ENCODE data around the gene C3orf49. TPM values are rescaled to one million over a fixed set of nuclear protein-coding genes. Genes with fewer than 3 reads are reported as not detected.

C3orf49 gene
- total RNA-seq, 1 experiment from 2014 or later, result not detected

DNA sequence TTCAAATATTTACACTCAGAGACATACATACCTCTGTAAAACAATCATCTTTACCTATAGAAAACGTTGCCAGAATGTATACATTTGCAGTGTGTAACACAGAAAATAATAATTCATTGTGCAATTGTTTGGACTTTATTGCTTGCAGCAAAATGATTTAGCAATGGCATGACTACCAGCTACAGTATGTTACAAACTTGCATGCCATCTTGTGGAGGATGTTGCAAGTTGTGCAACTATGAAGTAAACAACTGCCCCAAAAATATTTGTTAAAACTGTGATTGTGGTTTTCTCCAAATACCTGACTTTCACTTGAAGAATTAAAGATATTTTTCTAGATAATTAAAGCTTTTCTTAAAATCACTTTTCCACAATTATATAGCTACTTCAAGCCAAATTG lies 27.1 kb upstream of the C3orf49 start (continued):
- TF ChIP-seq MAX (IDR thresholded peaks at IDR 0.05) (no peak), SRF (IDR thresholded peaks at IDR 0.05; ENCODE audit: low read depth) (no peak), CBX3 (IDR thresholded peaks at IDR 0.05; ENCODE audit: low read depth) (no peak), ELF1 (IDR thresholded peaks at IDR 0.05; ENCODE audit: borderline replicate concordance, low read depth) (no peak)

GRCh38 chr3:63795438-63795837 lies 23.7 kb upstream of the C3orf49 start:
- ATAC-seq, result no peak

GRCh38 chr3:63798544-63798943 lies 20.6 kb upstream of the C3orf49 start:
- no peak overlapping the region for H3K4me3 ChIP-seq (replicated peaks in 1 of 2; ENCODE audit: low read depth in 1 of 2, low read length in 2 of 2)

More at GRCh38 chr3:63795438-63795837, 23.7 kb upstream of the C3orf49 start:
- ChIA-PET CTCF (no interaction called here), POLR2A (no interaction called here), RAD21 (ENCODE audit: low non-redundant PET in 1 of 2, low total read pairs in 2 of 2, uncharacterized antibody in 2 of 2, unreplicated experiment in 2 of 2) (no interaction called here)
- Histone ChIP-seq H3K79me2 (ENCODE audit: insufficient read depth, low read length) (no peaks in the 10 kb centered on the region), H4K20me1 (ENCODE audit: insufficient read depth) (no peaks in the 10 kb centered on the region), H3K9me3 (ENCODE audit: control insufficient read depth in 1 of 2, insufficient read depth in 1 of 2, low read depth in 1 of 2, low read length in 2 of 2) (no peaks in the 10 kb centered on the region), H3K36me3 (ENCODE audit: control insufficient read depth in 1 of 2, insufficient read depth in 2 of 2, low read length in 2 of 2) (no peaks in the 10 kb centered on the region), H3K9me2 (ENCODE audit: insufficient read depth) (no peaks in the 10 kb centered on the region), H3K9ac (ENCODE audit: low read length) (no peak overlapping the region), H3K27me3 (ENCODE audit: insufficient read depth, low read length) (peaks cover 7% of the 10 kb centered on the region; the same call in 1 of the 2 replicates), H3K27ac (ENCODE audit: low read depth, low read length) (no peak overlapping the region), H3K4me1 (ENCODE audit: control insufficient read depth in 1 of 2, insufficient read depth in 2 of 2, low read length in 2 of 2) (no peaks in the 10 kb centered on the region), H2AFZ (ENCODE audit: low read depth, low read length, poor library complexity, severe bottlenecking) (no peak overlapping the region), H3K4me2 (ENCODE audit: low read length) (no peak overlapping the region), H3K4me3 (replicated peaks in 1 of 2; ENCODE audit: low read depth in 1 of 2, low read length in 2 of 2) (no peak overlapping the region)
- TF ChIP-seq ZNF274 (IDR thresholded peaks at IDR 0.05; ENCODE audit: low read depth, low read length) (no peak), EGR1 (IDR thresholded peaks at IDR 0.05; ENCODE audit: low read depth) (no peak), JUND (IDR thresholded peaks at IDR 0.05) (no peak), ZFX (IDR thresholded peaks at IDR 0.05) (no peak), YY1 (IDR thresholded peaks at IDR 0.05; ENCODE audit: extremely low read depth, insufficient replicate concordance, low read depth, low read length) (no peak)
- no TSS peak for BruUV-seq (replicated peaks)
- DNase-seq (ENCODE audit: low read depth, low spot score), result no peak
- intact Hi-C loops (cut with micrococcal nuclease), result no loop called here

More at GRCh38 chr3:63798544-63798943, 20.6 kb upstream of the C3orf49 start:
- no peaks in the 10 kb centered on the region for H3K4me1 ChIP-seq (ENCODE audit: control insufficient read depth in 1 of 2, insufficient read depth in 2 of 2, low read length in 2 of 2)
- no peak overlapping the region for H2AFZ ChIP-seq (ENCODE audit: low read depth, low read length, poor library complexity, severe bottlenecking)
- no peak overlapping the region for H3K9ac ChIP-seq (ENCODE audit: low read length)
- H3K27me3 ChIP-seq (ENCODE audit: insufficient read depth, low read length), result peaks cover 12% of the 10 kb centered on the region; the same call in 1 of the 2 replicates
- H3K36me3 ChIP-seq (ENCODE audit: control insufficient read depth in 1 of 2, insufficient read depth in 2 of 2, low read length in 2 of 2), result no peaks in the 10 kb centered on the region
- H4K20me1 ChIP-seq (ENCODE audit: insufficient read depth), result no peaks in the 10 kb centered on the region
- no peaks in the 10 kb centered on the region for H3K9me3 ChIP-seq (ENCODE audit: control insufficient read depth in 1 of 2, insufficient read depth in 1 of 2, low read depth in 1 of 2, low read length in 2 of 2)
- ATAC-seq (no peak), DNase-seq (ENCODE audit: low read depth, low spot score) (no peak)
- RAD21 ChIA-PET (ENCODE audit: low non-redundant PET in 1 of 2, low total read pairs in 2 of 2, uncharacterized antibody in 2 of 2, unreplicated experiment in 2 of 2), result no interaction called here
- intact Hi-C loops (cut with micrococcal nuclease), result no loop called here
- no peaks in the 10 kb centered on the region for H3K9me2 ChIP-seq (ENCODE audit: insufficient read depth)
- H3K27ac ChIP-seq (ENCODE audit: low read depth, low read length), result no peak overlapping the region
- no TSS peak for BruUV-seq (replicated peaks)
- H3K79me2 ChIP-seq (ENCODE audit: insufficient read depth, low read length), result no peaks in the 10 kb centered on the region
- TF ChIP-seq TCF7L2 (IDR thresholded peaks at IDR 0.05; ENCODE audit: borderline replicate concordance, extremely low read depth, insufficient read depth, insufficient read length) (no peak), JUND (IDR thresholded peaks at IDR 0.05) (no peak), CBX3 (IDR thresholded peaks at IDR 0.05; ENCODE audit: low read depth) (no peak)
- POLR2A ChIA-PET, result no interaction called here
- CTCF ChIA-PET, result no interaction called here
- H3K4me2 ChIP-seq (ENCODE audit: low read length), result no peak overlapping the region
